ENCODE measurements around the gene ABCF1.

ABCF1 gene

GRCh38 chr6:30572148-30572547 lies 906 bp downstream of the ABCF1 start:
- no peak for TF ChIP-seq CTCF (IDR thresholded peaks at IDR 0.05; ENCODE audit: insufficient read depth, low read depth, low read length, missing control alignments)
- peak overlapping the region; percentile 91 for H3K4me3 ChIP-seq (ENCODE audit: low read length)
- peak; percentile 81 for DNase-seq (ENCODE audit: low read depth)

GRCh38 chr6:30573113-30573512 lies 1.9 kb downstream of the ABCF1 start:
- no peak for DNase-seq (ENCODE audit: low read depth)
- H3K4me3 ChIP-seq (ENCODE audit: low read length) = no peak overlapping the region
- no peak for TF ChIP-seq CTCF (IDR thresholded peaks at IDR 0.05; ENCODE audit: insufficient read depth, low read depth, low read length, missing control alignments)

- TF ChIP-seq CTCF (IDR thresholded peaks at IDR 0.05; ENCODE audit: insufficient read depth, low read depth, low read length, missing control alignments) = no peak
- no peak for DNase-seq (ENCODE audit: low read depth)
- H3K4me3 ChIP-seq (ENCODE audit: low read length) = no peak overlapping the region
Observed at GRCh38 chr6:30578051-30578450, 6.8 kb downstream of the ABCF1 start.

GRCh38 chr6:30583921-30584320 lies 12.7 kb downstream of the ABCF1 start:
- no peak overlapping the region for H3K4me3 ChIP-seq (ENCODE audit: low read length)

GRCh38 chr6:30589754-30590358 lies 18.6 kb downstream of the ABCF1 start:
- no peak for DNase-seq (ENCODE audit: low read depth)
- H3K4me3 ChIP-seq (ENCODE audit: low read length) = no peak overlapping the region
- no peak for TF ChIP-seq CTCF (IDR thresholded peaks at IDR 0.05; ENCODE audit: insufficient read depth, low read depth, low read length, missing control alignments)

More at GRCh38 chr6:30583921-30584320, 12.7 kb downstream of the ABCF1 start:
- no peak for DNase-seq (ENCODE audit: low read depth)
- TF ChIP-seq CTCF (IDR thresholded peaks at IDR 0.05; ENCODE audit: insufficient read depth, low read depth, low read length, missing control alignments) = no peak

GRCh38 chr6:30590509-30590908 lies 19.3 kb downstream of the ABCF1 start:
- H3K4me3 ChIP-seq (ENCODE audit: low read length) = no peak overlapping the region
- DNase-seq (ENCODE audit: low read depth) = no peak
- TF ChIP-seq CTCF (IDR thresholded peaks at IDR 0.05; ENCODE audit: insufficient read depth, low read depth, low read length, missing control alignments) = no peak

- no peak overlapping the region for H3K4me3 ChIP-seq (ENCODE audit: low read length)
- no peak for TF ChIP-seq CTCF (IDR thresholded peaks at IDR 0.05; ENCODE audit: insufficient read depth, low read depth, low read length, missing control alignments)
- peak; percentile 96 for DNase-seq (ENCODE audit: low read depth)
Observed at GRCh38 chr6:30591008-30591407, 19.8 kb downstream of the ABCF1 start.

Measured in epithelial cell of esophagus (primary cell).